Activated CD8-positive, alpha-beta memory T cell treated with anti-CD3 and anti-CD28 coated beads, Interleukin-2, amount 50 U/mL, for 1 hour (primary cell): ENCODE measurements around the gene SPTLC3.

Experiments used
- DNase-seq: peaks from one replicate; pipeline ENCODE4 v3.0.0-alpha.2; 2020; ENCODE audit errors: extremely low read depth

Gene SPTLC3

DNA sequence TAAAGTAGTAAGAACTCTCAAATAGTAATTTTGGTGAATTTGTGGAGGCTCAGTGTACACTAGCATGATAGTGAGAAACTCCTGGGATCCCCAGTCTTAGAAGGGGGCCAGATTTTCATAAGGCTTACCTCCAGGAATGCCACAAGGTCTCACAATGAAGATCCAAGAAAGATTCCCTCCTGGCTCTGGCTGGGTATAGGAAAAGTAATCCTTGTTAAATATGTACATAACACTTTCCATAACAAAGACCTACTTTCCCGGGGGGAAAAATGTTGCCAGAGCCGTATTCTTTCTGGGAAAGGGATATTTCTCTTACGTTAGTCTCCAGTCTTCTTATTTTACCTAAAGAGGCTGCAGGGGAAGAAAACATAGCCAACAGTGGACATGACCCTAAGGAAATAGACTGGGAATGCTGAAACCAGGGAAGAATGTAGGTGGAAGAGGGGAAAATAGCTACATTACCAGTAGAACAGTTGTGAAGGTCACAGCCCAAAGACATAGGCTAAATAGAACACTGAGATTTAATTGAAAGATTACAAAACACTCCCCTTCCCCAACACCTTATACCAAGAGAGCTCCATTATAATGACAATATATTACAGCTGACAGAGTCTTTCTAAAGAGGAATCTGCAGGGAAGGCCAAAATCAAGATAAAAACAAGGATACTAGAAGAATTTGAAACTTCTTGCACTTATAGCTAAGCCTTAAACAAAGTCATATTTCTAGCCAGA is 177.4 kb downstream of the SPTLC3 start:
- no peak for DNase-seq

DNA sequence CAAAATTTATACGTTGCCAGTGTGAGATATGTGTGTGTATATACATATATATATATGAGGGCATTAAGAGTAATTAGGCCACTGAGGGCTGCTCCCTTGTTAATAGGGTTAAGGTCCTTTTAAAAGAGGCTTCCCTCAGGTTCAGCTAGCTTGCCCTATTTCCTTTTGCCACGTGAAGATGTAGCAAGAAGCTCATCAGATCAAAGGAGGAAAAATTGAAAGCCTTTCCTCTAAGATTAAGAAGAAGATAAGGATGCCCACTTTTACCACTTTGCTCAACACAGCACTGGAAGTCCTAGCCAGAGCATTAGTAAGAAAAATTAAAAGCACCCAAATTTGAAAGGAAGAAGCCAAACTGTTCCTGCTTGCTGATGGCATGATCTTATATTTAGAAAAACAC is 179.1 kb downstream of the SPTLC3 start:
- DNase-seq: no peak

DNA sequence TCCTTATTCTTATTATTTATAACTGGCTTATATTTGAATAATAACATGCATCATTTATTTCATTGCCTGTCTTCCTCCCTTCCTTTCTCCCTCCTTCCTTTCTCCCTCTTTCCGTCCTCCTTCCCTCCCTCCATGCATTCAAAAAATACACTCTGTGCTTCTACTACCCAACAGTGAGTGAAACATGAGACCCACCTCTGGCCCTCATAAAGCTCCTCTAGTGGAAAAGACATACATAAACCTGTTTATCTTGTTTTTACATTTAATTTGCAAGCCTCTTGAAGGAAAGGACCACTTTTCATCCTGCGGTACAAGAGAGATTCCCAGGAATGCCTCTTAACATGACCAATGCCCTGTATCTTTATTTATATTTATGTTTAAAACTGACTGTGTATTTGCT is 190.5 kb downstream of the SPTLC3 start:
- no peak for DNase-seq

DNA sequence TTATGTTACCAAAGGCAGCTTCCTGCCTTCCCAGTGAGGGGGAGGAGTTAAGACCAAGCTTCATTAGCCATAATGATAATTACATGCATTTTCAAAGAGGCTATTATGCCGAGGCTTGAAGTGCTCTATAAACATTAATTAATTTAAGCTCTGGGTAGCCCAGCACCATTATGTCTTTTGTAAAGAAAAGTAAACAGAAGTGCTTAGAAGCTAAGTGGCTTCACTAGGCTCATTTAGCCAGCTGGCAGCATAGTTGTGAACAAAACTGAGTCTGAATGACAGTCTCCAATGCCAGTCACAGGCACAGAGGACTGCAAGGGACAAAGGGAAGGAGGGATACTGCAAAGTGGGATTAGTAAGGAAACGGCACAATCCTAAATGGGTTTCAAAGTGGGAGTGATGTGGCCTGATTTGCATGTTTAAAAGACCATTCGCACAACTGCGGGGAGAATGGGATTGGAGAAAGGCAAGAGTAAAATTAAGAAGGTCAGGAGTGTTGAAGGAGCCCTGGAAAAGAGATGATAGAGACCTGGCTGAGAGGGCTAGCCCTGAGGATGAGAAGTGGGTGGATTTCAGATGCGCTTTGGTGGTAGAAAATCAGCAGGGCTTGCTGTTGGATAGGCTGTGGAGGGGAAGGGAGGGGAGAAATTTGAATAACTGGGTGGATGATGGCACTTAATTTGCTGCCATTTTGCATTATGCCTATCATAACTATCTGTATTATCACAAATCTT is 192.2 kb downstream of the SPTLC3 start:
- DNase-seq: no peak

DNA sequence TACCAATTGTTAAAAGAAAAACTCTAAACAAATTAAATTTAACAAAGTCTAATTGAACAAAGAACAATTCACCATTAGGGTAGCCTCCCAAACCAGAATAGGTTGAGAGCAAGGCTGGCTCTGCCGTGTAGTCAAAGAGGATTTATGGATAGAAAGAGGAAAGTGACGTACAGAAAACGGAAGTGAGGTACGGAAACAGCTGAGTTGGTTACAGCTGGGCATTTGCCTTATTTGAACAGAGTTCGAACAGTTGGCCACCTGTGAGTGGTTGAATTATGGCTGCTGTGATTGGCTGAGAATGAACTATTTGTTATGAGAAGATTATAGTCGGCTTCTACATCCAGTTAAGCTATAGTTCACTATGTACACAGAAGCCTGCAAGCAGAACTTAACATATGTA is 193.8 kb downstream of the SPTLC3 start:
- no peak for DNase-seq

DNA sequence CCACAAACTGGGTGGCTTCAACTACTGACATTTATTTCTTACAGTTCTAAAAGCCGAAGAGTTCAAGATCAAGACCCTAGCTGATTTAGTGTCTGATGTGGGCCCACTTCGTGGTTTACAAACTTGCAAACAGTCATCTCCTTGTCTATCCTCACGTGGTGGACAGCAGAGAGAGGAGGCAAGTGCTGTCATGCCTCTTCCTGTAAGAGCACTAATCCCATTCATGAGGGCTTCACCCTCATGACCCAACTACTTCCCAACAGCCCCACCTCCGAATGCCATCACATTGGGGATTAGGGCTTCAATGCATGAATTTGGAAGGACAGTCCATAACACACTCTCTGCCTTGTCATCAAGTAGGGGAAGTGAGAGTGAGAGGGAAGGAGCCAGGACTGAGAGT is 196.7 kb downstream of the SPTLC3 start:
- DNase-seq: no peak

DNA sequence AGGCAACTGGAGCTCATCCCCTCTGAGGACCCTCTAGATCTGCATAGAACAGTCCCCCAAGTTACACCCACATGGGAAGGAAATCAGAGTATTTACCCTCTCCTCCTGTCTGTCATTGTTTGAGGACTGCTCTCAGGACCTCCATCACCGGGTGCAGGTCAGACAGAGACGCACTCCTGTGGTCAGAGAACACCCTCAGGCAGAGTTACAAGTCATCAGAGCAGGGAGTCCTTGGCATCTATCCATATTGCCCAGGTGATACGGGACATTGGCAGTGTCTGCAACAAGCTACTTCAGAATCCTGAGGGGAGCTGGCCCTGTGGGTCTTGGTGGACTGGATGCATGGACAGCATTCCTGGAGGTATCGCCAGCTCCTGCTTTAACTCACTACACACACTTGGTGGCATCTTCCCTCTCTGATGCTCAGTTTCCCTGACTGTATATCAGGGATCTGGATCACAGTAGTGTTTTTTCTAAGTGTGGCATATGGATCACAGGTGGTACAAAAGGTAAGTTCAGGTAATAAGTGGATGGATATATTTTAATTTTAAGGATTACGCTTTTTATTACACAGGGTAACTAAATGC is 197.2 kb downstream of the SPTLC3 start:
- no peak for DNase-seq

DNA sequence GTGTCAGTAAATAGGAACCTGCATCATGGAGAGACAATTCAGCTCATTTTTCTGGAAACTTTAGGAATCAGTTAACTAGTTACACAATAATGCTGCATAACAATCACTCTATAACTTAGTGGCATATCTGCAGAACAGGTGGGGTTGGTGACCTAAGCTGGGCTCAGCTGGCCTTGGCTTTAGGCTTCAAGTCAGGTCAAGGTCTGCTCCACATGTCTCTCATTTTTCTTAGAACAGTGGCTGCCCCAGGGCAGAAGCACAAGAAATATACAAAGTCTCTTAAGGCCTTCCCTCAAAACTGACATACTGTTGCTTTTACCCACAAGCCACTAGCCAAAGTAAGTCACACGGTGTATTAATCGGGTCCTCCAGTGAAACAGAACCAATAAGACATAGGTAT is 198.2 kb downstream of the SPTLC3 start:
- no peak for DNase-seq

DNA sequence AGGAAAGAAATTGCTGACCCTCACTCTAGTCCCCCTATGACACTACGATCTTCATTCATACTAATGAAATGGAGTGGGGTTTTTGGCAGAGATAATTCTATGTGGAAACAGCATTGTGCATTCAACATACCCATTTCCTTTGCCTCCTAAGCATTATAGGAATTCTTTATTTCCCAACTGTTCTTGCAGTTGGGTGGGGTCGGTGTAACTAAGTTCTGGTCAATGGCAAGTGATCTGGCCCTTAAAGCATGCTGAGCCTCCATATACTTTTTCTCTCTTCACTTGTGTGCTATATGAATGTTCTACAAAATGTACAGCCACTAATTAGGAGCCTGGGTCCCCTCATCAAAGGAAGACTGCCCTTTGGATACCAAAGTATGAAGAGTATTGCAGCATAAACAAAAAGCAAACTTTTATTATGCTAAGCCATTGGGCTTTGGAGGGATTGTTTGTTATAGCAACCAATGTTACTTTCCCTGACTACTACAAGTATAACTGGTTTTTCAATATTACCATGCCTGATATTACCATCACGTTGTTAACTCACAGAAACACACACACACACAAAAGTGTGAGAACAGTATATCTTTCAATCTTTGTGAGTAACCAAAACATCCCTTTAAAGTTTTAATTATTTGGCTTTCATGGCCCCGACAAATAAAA is 203.3 kb downstream of the SPTLC3 start:
- no peak for DNase-seq

DNA sequence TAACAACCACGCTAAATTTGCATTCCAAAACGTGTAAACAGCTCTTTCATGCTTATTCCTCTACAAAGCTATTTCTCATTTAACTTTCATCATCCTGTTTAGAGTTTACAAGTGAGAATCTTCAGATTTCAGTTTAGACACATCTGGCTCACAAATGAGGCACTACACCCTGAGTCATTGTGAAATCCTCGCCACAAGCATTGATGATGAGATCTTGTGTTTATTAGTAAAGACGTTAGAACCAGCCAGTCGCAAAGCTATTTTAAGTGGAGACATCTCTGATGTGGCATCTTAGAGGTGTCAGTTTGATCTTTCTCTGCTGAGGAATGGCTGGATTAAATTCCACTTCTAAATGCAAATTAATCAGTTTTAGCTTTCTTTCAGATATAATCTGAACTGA is 204.0 kb downstream of the SPTLC3 start:
- no peak for DNase-seq

DNA sequence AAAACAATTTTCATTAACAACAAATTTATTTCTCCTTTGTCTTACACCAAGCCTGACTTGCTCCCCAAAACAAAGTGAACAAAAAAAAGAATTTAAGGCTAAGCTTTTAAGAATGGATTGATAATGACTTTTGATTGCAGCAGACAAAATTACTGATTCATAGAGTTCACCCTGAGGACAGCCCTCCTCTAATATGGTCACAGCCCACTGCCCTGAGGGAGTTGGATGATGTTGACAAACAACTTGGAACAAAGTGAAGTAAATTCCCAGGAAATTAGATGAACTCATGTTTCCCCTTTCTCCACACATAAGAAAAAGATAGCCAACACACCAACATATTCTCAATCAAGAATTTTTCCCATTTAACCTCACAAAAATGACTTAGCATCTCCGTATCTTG is 204.6 kb downstream of the SPTLC3 start:
- no peak for DNase-seq

DNA sequence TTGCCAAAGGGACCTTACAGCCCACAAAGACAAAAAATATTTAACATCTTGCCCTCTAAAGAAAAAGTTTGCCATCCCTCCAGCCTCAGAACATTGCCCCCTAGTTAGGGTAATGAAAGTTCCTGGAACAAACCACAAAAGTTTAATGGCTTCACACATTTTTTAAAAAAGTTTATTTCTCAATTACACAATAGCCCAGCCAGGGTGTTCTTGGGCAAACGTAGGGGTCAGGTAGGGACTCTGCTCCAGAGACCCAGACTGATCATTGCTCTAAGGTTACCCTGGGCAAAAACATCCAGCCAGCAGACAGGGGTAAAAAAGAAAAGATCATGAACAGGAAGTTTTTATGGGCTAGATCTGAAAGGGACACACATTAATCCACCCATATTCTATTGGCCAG is 207.8 kb downstream of the SPTLC3 start:
- no peak for DNase-seq
